Measurements from ENCODE around the gene TSLP. TPM values are rescaled to one million over a fixed set of nuclear protein-coding genes. Genes with fewer than 3 reads are reported as not detected.

Gene TSLP
- total and polyA plus RNA-seq, 4 donors, result 0.25 to 1.6 (median 1.4) TPM; not detected in 1

GRCh38 chr5:111106320-111106948, 34.9 kb downstream of the TSLP start (continued):
- TF ChIP-seq, protein P1, sequence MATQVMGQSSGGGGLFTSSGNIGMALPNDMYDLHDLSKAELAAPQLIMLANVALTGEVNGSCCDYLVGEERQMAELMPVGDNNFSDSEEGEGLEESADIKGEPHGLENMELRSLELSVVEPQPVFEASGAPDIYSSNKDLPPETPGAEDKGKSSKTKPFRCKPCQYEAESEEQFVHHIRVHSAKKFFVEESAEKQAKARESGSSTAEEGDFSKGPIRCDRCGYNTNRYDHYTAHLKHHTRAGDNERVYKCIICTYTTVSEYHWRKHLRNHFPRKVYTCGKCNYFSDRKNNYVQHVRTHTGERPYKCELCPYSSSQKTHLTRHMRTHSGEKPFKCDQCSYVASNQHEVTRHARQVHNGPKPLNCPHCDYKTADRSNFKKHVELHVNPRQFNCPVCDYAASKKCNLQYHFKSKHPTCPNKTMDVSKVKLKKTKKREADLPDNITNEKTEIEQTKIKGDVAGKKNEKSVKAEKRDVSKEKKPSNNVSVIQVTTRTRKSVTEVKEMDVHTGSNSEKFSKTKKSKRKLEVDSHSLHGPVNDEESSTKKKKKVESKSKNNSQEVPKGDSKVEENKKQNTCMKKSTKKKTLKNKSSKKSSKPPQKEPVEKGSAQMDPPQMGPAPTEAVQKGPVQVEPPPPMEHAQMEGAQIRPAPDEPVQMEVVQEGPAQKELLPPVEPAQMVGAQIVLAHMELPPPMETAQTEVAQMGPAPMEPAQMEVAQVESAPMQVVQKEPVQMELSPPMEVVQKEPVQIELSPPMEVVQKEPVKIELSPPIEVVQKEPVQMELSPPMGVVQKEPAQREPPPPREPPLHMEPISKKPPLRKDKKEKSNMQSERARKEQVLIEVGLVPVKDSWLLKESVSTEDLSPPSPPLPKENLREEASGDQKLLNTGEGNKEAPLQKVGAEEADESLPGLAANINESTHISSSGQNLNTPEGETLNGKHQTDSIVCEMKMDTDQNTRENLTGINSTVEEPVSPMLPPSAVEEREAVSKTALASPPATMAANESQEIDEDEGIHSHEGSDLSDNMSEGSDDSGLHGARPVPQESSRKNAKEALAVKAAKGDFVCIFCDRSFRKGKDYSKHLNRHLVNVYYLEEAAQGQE (IDR thresholded peaks at IDR 0.05), result no peak
- TF ChIP-seq HNF4G (IDR thresholded peaks at IDR 0.05) (no peak), ATF3 (IDR thresholded peaks at IDR 0.05) (no peak), RAD21 (IDR thresholded peaks at IDR 0.05) (no peak)

DNA sequence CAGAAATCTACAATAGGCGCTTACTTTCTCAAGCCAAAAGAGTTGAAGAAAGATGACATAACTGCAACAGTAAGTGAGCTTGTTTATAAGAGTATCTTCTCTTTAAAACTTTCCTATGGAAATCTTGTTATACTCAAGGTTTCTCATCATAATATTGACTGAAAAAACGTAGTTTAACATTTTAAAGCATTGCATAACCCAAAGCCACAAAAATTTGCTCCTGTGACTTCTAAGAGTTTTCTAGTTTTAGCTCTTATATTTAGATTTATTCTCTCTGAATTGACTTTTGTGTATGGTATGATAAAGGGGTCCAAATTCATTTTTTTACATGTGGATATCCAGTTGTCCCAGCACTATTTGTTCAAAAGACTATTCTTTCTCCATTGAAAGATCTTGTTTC, 35.9 kb downstream of the TSLP start:
- no peak overlapping the region for H3K27ac ChIP-seq (ENCODE audit: low read depth in 1 of 2, low read length in 2 of 2)
- TF ChIP-seq FOXA2 (IDR thresholded peaks at IDR 0.05) (no peak), NR2F2 (IDR thresholded peaks at IDR 0.05) (no peak), TAF1 (conservative IDR thresholded peaks at IDR 0.05) (no peak), RAD21 (IDR thresholded peaks at IDR 0.05) (no peak)
- TF ChIP-seq, protein P2, sequence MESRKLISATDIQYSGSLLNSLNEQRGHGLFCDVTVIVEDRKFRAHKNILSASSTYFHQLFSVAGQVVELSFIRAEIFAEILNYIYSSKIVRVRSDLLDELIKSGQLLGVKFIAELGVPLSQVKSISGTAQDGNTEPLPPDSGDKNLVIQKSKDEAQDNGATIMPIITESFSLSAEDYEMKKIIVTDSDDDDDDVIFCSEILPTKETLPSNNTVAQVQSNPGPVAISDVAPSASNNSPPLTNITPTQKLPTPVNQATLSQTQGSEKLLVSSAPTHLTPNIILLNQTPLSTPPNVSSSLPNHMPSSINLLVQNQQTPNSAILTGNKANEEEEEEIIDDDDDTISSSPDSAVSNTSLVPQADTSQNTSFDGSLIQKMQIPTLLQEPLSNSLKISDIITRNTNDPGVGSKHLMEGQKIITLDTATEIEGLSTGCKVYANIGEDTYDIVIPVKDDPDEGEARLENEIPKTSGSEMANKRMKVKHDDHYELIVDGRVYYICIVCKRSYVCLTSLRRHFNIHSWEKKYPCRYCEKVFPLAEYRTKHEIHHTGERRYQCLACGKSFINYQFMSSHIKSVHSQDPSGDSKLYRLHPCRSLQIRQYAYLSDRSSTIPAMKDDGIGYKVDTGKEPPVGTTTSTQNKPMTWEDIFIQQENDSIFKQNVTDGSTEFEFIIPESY (IDR thresholded peaks at IDR 0.05), result no peak
- no peak overlapping the region for H3K4me3 ChIP-seq (ENCODE audit: low read depth in 1 of 3, low read length in 3 of 3)
- 85% methylated on average over 2 of the region's 2 CpGs for WGBS
- no peak for DNase-seq (ENCODE audit: low spot score)
- H3K9ac ChIP-seq (ENCODE audit: low read depth in 1 of 2, low read length in 2 of 2), result no peak overlapping the region
- no peaks in the 10 kb centered on the region for H3K27me3 ChIP-seq (ENCODE audit: control insufficient read depth in 4 of 4, insufficient read depth in 4 of 4, low read length in 3 of 4)
- H3K9me3 ChIP-seq (ENCODE audit: control insufficient read depth in 4 of 4, low read length in 3 of 4), result no peaks in the 10 kb centered on the region
- no peaks in the 10 kb centered on the region for H3K4me1 ChIP-seq (ENCODE audit: control insufficient read depth in 4 of 4, insufficient read depth in 4 of 4, low read length in 3 of 4)
- H3K36me3 ChIP-seq (ENCODE audit: control insufficient read depth in 4 of 4, insufficient read depth in 3 of 4, low read depth in 1 of 4, low read length in 3 of 4), result peaks cover 5 to 75% (median 59%) of the 10 kb centered on the region in 4 donors

- H3K27me3 ChIP-seq (ENCODE audit: control insufficient read depth in 4 of 4, insufficient read depth in 4 of 4, low read length in 3 of 4), result no peaks in the 10 kb centered on the region
- H3K36me3 ChIP-seq (ENCODE audit: control insufficient read depth in 4 of 4, insufficient read depth in 3 of 4, low read depth in 1 of 4, low read length in 3 of 4), result peaks cover 2 to 49% (median 32%) of the 10 kb centered on the region in 4 donors
- 92% methylated on average over 3 of the region's 3 CpGs for WGBS
- no peaks in the 10 kb centered on the region for H3K4me1 ChIP-seq (ENCODE audit: control insufficient read depth in 4 of 4, insufficient read depth in 4 of 4, low read length in 3 of 4)
- H3K27ac ChIP-seq (ENCODE audit: low read depth in 1 of 2, low read length in 2 of 2), result no peak overlapping the region
- H3K9ac ChIP-seq (ENCODE audit: low read depth in 1 of 2, low read length in 2 of 2), result no peak overlapping the region
- H3K9me3 ChIP-seq (ENCODE audit: control insufficient read depth in 4 of 4, low read length in 3 of 4), result no peaks in the 10 kb centered on the region
- H3K4me3 ChIP-seq (ENCODE audit: low read depth in 1 of 3, low read length in 3 of 3), result no peak overlapping the region
- no peak for DNase-seq (ENCODE audit: low spot score)
- TF ChIP-seq YY1 (IDR thresholded peaks at IDR 0.05), result no peak
- no peak for TF ChIP-seq FOXA1 (IDR thresholded peaks at IDR 0.05)
- no peak for TF ChIP-seq NR2F2 (IDR thresholded peaks at IDR 0.05)
- TF ChIP-seq ATF3 (IDR thresholded peaks at IDR 0.05), result no peak
- TF ChIP-seq EGR1 (IDR thresholded peaks at IDR 0.05; ENCODE audit: low read depth in 2 of 2), result no peak
- no peak for TF ChIP-seq MAX (IDR thresholded peaks at IDR 0.05)
- no peak for TF ChIP-seq TAF1 (conservative IDR thresholded peaks at IDR 0.05)
- TF ChIP-seq, protein P2 (IDR thresholded peaks at IDR 0.05), result no peak
- TF ChIP-seq HNF4G (IDR thresholded peaks at IDR 0.05), result no peak
- TF ChIP-seq GABPA (IDR thresholded peaks at IDR 0.05 in 1 of 2, conservative IDR thresholded peaks at IDR 0.05 in 1 of 2), result no peak
- TF ChIP-seq HNF4A (conservative IDR thresholded peaks at IDR 0.05), result no peak
- no peak for TF ChIP-seq RXRA (IDR thresholded peaks at IDR 0.05)
- no peak for TF ChIP-seq SP1 (IDR thresholded peaks at IDR 0.05)
- TF ChIP-seq JUND (IDR thresholded peaks at IDR 0.05), result no peak
- TF ChIP-seq, protein P1 (IDR thresholded peaks at IDR 0.05), result no peak
- TF ChIP-seq RAD21 (IDR thresholded peaks at IDR 0.05), result no peak
Observed at GRCh38 chr5:111111956-111112355, 40.4 kb downstream of the TSLP start.
